Tibial nerve (tissue), 4 donors: ENCODE measurements around the gene ACOT13.

ENCODE experiments used
- EP300 ChIP-seq, 2 donors: sonication (generic); formaldehyde crosslinking; IDR thresholded peaks; one replicate each; pipeline ENCODE4 v1.6.1; 2017; ENCODE audit warnings: antibody characterized with exemption in 2 of 2, mild to moderate bottlenecking in 1 of 2
- POLR2A ChIP-seq, 2 donors: fragments of 450-650 bp; IDR thresholded peaks; one replicate each; pipeline ENCODE4 v1.6.1; 2017; ENCODE audit warnings: antibody characterized with exemption in 2 of 2, mild to moderate bottlenecking in 2 of 2, moderate library complexity in 2 of 2
- TF ChIP-seq, protein P1 (sequence below), 5 experiments: fragments of 200-600 bp in 3 of 5; fragments of 450-650 bp in 2 of 5; sonication (generic) in 3 of 5; IDR thresholded peaks; one replicate each; pipeline ENCODE4 v1.5.1; 2016 to 2019; ENCODE audit warnings: antibody characterized with exemption in 5 of 5, mild to moderate bottlenecking in 3 of 5, moderate library complexity in 2 of 5

DNA sequence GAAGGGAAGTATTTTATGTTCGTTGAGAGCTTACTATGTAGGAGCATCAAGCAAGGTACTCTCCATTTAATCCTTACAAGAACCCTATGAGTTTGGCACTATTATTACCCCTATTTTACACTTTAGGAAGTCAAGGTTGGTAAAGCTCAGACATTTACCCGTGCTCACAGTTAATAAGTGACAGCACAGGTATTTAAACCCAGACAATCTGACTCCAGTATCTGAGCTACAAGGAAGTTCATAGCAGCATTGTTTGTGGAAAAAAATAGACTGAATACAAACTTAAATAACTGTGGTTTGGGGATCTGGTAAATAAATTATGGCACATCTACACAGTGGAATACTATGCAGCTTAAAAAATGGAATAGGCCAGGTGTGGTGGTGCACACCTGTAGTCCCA is 86.7 kb downstream of the ACOT13 start:
- TF ChIP-seq, protein P1, sequence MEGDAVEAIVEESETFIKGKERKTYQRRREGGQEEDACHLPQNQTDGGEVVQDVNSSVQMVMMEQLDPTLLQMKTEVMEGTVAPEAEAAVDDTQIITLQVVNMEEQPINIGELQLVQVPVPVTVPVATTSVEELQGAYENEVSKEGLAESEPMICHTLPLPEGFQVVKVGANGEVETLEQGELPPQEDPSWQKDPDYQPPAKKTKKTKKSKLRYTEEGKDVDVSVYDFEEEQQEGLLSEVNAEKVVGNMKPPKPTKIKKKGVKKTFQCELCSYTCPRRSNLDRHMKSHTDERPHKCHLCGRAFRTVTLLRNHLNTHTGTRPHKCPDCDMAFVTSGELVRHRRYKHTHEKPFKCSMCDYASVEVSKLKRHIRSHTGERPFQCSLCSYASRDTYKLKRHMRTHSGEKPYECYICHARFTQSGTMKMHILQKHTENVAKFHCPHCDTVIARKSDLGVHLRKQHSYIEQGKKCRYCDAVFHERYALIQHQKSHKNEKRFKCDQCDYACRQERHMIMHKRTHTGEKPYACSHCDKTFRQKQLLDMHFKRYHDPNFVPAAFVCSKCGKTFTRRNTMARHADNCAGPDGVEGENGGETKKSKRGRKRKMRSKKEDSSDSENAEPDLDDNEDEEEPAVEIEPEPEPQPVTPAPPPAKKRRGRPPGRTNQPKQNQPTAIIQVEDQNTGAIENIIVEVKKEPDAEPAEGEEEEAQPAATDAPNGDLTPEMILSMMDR (IDR thresholded peaks at IDR 0.05): no peak
- TF ChIP-seq POLR2A (IDR thresholded peaks at IDR 0.05) (no peak), EP300 (IDR thresholded peaks at IDR 0.05) (no peak)
